Stimulated activated CD8-positive, alpha-beta memory T cell treated with anti-CD3 and anti-CD28 coated beads, Interleukin-7, amount 100 ng/mL, for 4 hours (primary cell): ENCODE measurements around the gene BRD8.

Source experiments
- DNase-seq, 2 donors: peaks; one replicate each; pipeline ENCODE4 v3.0.0-alpha.2; 2020; ENCODE audit warnings: low read depth in 2 of 2

BRD8 gene

GRCh38 chr5:138096997-138097828 is 81.2 kb downstream of the BRD8 start:
- DNase-seq, result no peak

- no peak for DNase-seq
These were observed 82.1 kb downstream of the BRD8 start for GRCh38 chr5:138096363-138096762.

- DNase-seq, result no peak
These were observed 83.1 kb downstream of the BRD8 start for GRCh38 chr5:138095100-138095907.

- no peak for DNase-seq
These were observed 85.4 kb downstream of the BRD8 start for GRCh38 chr5:138093036-138093435.

- DNase-seq, result no peak
These were observed 86.1 kb downstream of the BRD8 start for GRCh38 chr5:138092301-138092700.

- DNase-seq, result no peak
These were observed 86.7 kb downstream of the BRD8 start for GRCh38 chr5:138091685-138092084.
